ENCODE results near the gene TMEM270.
"Not testable (repeated sequence)": the region's sequence is repeated elsewhere in the genome, so short reads cannot be mapped to it uniquely, and the experiment has no call there.

TMEM270 gene

GRCh38 chr7:73858807-73859206, 2.2 kb upstream of the TMEM270 start:
- DNase-seq (ENCODE audit: low read depth in 2 of 2) = no peak

- DNase-seq (ENCODE audit: low read depth in 2 of 2) = no peak
Observed at GRCh38 chr7:73861305-73861704, 346 bp downstream of the TMEM270 start.

- DNase-seq (ENCODE audit: low read depth in 2 of 2) = no peak
Observed at GRCh38 chr7:73864981-73865711, 4.2 kb downstream of the TMEM270 start.

- no peak for DNase-seq (ENCODE audit: low read depth in 2 of 2)
Observed at GRCh38 chr7:73865738-73866445, 4.9 kb downstream of the TMEM270 start.

GRCh38 chr7:73866446-73866767, 5.4 kb downstream of the TMEM270 start:
- no peak for DNase-seq (ENCODE audit: low read depth in 2 of 2)

GRCh38 chr7:73869011-73869798, 8.2 kb downstream of the TMEM270 start:
- no peak for DNase-seq (ENCODE audit: low read depth in 2 of 2)

GRCh38 chr7:73870041-73870492, 9.1 kb downstream of the TMEM270 start:
- DNase-seq (ENCODE audit: low read depth in 2 of 2) = no peak

- no peak for DNase-seq (ENCODE audit: low read depth in 2 of 2)
Observed at GRCh38 chr7:73871163-73872011, 10.4 kb downstream of the TMEM270 start.

- no peak for DNase-seq (ENCODE audit: low read depth in 2 of 2)
Observed at GRCh38 chr7:73872056-73872908, 11.3 kb downstream of the TMEM270 start.

GRCh38 chr7:73876361-73876760, 15.4 kb downstream of the TMEM270 start:
- DNase-seq (ENCODE audit: low read depth in 2 of 2) = no peak

- DNase-seq (ENCODE audit: low read depth in 2 of 2) = no peak
Observed at GRCh38 chr7:73876973-73877372, 16.0 kb downstream of the TMEM270 start.

GRCh38 chr7:73879977-73880681, 19.2 kb downstream of the TMEM270 start:
- DNase-seq (ENCODE audit: low read depth in 2 of 2) = no peak

GRCh38 chr7:73880755-73881328, 19.9 kb downstream of the TMEM270 start:
- no peak for DNase-seq (ENCODE audit: low read depth in 2 of 2)

GRCh38 chr7:73881352-73882046, 20.5 kb downstream of the TMEM270 start:
- DNase-seq (ENCODE audit: low read depth in 2 of 2) = no peak

GRCh38 chr7:73882047-73882402, 21.1 kb downstream of the TMEM270 start:
- no peak for DNase-seq (ENCODE audit: low read depth in 2 of 2)

GRCh38 chr7:73884867-73885422, 24.0 kb downstream of the TMEM270 start:
- not testable (repeated sequence) for DNase-seq (ENCODE audit: low read depth in 2 of 2)

GRCh38 chr7:73885433-73885974, 24.5 kb downstream of the TMEM270 start:
- DNase-seq (ENCODE audit: low read depth in 2 of 2) = no peak

- DNase-seq (ENCODE audit: low read depth in 2 of 2) = no peak
Observed at GRCh38 chr7:73885975-73886798, 25.2 kb downstream of the TMEM270 start.
